ENCODE data around the gene ELOB. TPM values are rescaled to one million over a fixed set of nuclear protein-coding genes. Genes with fewer than 3 reads are reported as not detected.

Gene ELOB
- total and polyA plus RNA-seq, 2 of the 8 experiments (the other 6 are each of a cell fraction or from before 2014, with no cell fraction given), result 237 to 1,357 TPM

DNA sequence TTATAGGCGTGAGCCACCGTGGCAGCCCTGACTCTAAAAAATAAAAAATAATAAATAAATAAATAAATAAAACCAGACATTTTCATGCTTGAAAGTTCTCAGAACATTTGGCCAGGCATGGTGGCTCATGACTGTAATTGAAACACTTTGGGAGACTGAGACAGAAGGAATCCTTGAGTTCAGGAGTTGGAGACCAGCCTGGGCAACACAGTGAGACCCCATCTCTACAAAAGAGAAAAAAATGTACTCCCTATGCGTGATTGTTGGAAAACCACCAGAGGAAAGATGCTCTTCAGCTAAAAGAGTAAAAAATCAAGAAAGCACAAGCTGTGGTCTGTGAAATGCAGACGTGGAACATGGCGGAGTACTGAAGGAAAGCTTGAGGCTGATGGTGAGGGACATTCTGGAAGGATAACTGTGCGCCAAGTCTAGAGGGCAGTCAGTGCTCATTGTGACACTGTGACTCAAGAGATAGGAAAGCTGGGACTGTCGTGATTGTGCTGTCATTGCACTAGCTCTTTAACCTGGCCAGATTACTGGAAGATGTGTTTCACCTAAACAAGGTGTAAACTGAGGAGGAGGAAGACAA is 52.9 kb downstream of the ELOB start:
- Histone ChIP-seq H3K56ac (replicated peaks; ENCODE audit: insufficient read length, low read depth, low read length) (no peak overlapping the region), H3K14ac (ENCODE audit: insufficient read length) (no peak overlapping the region), H3K9me3 (ENCODE audit: insufficient read depth in 2 of 2, low read depth in 1 of 2, low read length in 1 of 2) (no peaks in the 10 kb centered on the region), H3K9ac (replicated peaks in 1 of 4; ENCODE audit: extremely low read depth in 1 of 4, low read depth in 3 of 4, low read length in 3 of 4) (no peak overlapping the region), H2BK20ac (ENCODE audit: low read length) (no peak overlapping the region), H3K79me1 (ENCODE audit: low read depth, low read length) (no peaks in the 10 kb centered on the region), H2BK12ac (ENCODE audit: low read depth, low read length) (no peak overlapping the region), H3K4ac (replicated peaks; ENCODE audit: insufficient read length, low read depth, low read length) (no peak overlapping the region), H3K23me2 (ENCODE audit: low read depth, low read length) (no peaks in the 10 kb centered on the region; the same call in 1 of the 2 replicates), H3K4me3 (ENCODE audit: extremely low read depth in 1 of 4, insufficient read depth in 2 of 4, low read depth in 3 of 4, low read length in 4 of 4) (no peak overlapping the region), H4K20me1 (replicated peaks in 1 of 2; ENCODE audit: control insufficient read depth in 1 of 2, insufficient read depth in 2 of 2, low read length in 2 of 2) (peaks cover 0 to 1% of the 10 kb centered on the region in 2 experiments), H2AK5ac (ENCODE audit: low read depth, low read length) (no peak overlapping the region), H4K91ac (replicated peaks; ENCODE audit: insufficient read length, low read length) (no peak overlapping the region), H3K4me2 (ENCODE audit: insufficient read depth in 1 of 2, low read depth in 2 of 2, low read length in 2 of 2) (no peak overlapping the region), H2BK120ac (replicated peaks; ENCODE audit: low read depth, low read length) (no peak overlapping the region), H3K23ac (ENCODE audit: insufficient read length) (no peak overlapping the region), H2BK15ac (ENCODE audit: low read length) (no peak overlapping the region; the same call in 1 of the 2 replicates), H3K79me2 (ENCODE audit: control insufficient read depth in 1 of 2, insufficient read depth in 2 of 2, low read length in 2 of 2) (no peaks in the 10 kb centered on the region), H2AFZ (ENCODE audit: low read length) (no peak overlapping the region), H2BK5ac (ENCODE audit: low read depth, low read length) (no peak overlapping the region), H3K4me1 (replicated peaks in 1 of 4; ENCODE audit: control insufficient read depth in 3 of 4, insufficient read depth in 4 of 4, low read length in 3 of 4) (peaks cover 0 to 6% (median 3%) of the 10 kb centered on the region in 4 experiments; a peak in 2 of 7 replicates), H3K36me3 (ENCODE audit: control insufficient read depth in 2 of 4, insufficient read depth in 4 of 4, low read length in 3 of 4) (no peaks in the 10 kb centered on the region), H4K8ac (ENCODE audit: extremely low read depth, insufficient read depth, low read length) (no peak overlapping the region), H3K18ac (ENCODE audit: extremely low read depth, low read length) (no peak overlapping the region), H3K27ac (ENCODE audit: low read depth, low read length) (no peak overlapping the region), H3K27me3 (replicated peaks in 1 of 4; ENCODE audit: control insufficient read depth in 3 of 4, extremely low read depth in 1 of 4, insufficient read depth in 3 of 4, low read length in 3 of 4) (no peaks in the 10 kb centered on the region; a peak in 1 of 7 replicates), H4K5ac (ENCODE audit: insufficient read length, low read depth, low read length) (no peak overlapping the region)
- 87% methylated on average over 7 of the region's 7 CpGs; no CpG with 5 or more reads in 1 of the 2 experiments for WGBS, 2 experiments (ENCODE audit: extremely low coverage in 1 of 2, insufficient coverage in 1 of 2, insufficient read length in 1 of 2, insufficient replicate concordance in 2 of 2, low coverage in 1 of 2, low lambda C conversion rate in 2 of 2, missing lambda C conversion rate in 1 of 2)
- POLR2A ChIA-PET (ENCODE audit: partially characterized antibody), result interaction anchor here (0.9 to 1.5 kb wide), 3 partner anchors 39 to 54 kb away, joined by 3 to 4 read pairs (median 3); partner anchors contain the start of gene KCTD5
- TF ChIP-seq JUND (IDR thresholded peaks at IDR 0.05; ENCODE audit: low read length), result no peak
- no peak for TF ChIP-seq EGR1 (IDR thresholded peaks at IDR 0.05; ENCODE audit: borderline replicate concordance, low read depth, low read length)
- no peak for TF ChIP-seq NRF1 (IDR thresholded peaks at IDR 0.05; ENCODE audit: low read depth, low read length)
- TF ChIP-seq CHD1 (IDR thresholded peaks at IDR 0.05; ENCODE audit: low read depth, low read length), result no peak
- TF ChIP-seq, protein P1, sequence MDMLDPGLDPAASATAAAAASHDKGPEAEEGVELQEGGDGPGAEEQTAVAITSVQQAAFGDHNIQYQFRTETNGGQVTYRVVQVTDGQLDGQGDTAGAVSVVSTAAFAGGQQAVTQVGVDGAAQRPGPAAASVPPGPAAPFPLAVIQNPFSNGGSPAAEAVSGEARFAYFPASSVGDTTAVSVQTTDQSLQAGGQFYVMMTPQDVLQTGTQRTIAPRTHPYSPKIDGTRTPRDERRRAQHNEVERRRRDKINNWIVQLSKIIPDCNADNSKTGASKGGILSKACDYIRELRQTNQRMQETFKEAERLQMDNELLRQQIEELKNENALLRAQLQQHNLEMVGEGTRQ (IDR thresholded peaks at IDR 0.05; ENCODE audit: low read length), result no peak
- no peak for TF ChIP-seq POLR2A (IDR thresholded peaks at IDR 0.05; ENCODE audit: control extremely low read depth in 1 of 2, low read depth in 2 of 2, low read length in 2 of 2)
- no peak for TF ChIP-seq EP300 (IDR thresholded peaks at IDR 0.05; ENCODE audit: borderline replicate concordance in 1 of 2, low read depth in 2 of 2, low read length in 2 of 2)
- TF ChIP-seq, protein P2, sequence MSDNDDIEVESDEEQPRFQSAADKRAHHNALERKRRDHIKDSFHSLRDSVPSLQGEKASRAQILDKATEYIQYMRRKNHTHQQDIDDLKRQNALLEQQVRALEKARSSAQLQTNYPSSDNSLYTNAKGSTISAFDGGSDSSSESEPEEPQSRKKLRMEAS (IDR thresholded peaks at IDR 0.05), result no peak
- no peak for TF ChIP-seq TBP (IDR thresholded peaks at IDR 0.05; ENCODE audit: low read depth, low read length)
- no peak for TF ChIP-seq SIN3A (conservative IDR thresholded peaks at IDR 0.05 in 1 of 2, IDR thresholded peaks at IDR 0.05 in 1 of 2; ENCODE audit: low read depth in 1 of 2, low read length in 2 of 2)
- TF ChIP-seq SRF (IDR thresholded peaks at IDR 0.05; ENCODE audit: low read depth, low read length), result no peak
- no peak for TF ChIP-seq GTF2F1 (IDR thresholded peaks at IDR 0.05; ENCODE audit: borderline replicate concordance, low read depth, low read length)
- no peak for FAIRE-seq
- DNase-seq (ENCODE audit: low read depth in 1 of 2, low spot score in 2 of 2), result no peak
- CTCF ChIA-PET (ENCODE audit: partially characterized antibody), result interaction anchor here (0.9 kb wide), 1 partner anchor 115 kb away, joined by 4 read pairs; no protein-coding TSS in a partner anchor
